IMR-90 (cell line): Measurements from ENCODE around the gene KAT6B. TPM values are rescaled to one million over a fixed set of nuclear protein-coding genes. Genes with fewer than 3 reads are reported as not detected.

Experiments
- ATAC-seq: fragments of 200-7000 bp; cut with Tn5 transposase; 2 replicates; pipeline ENCODE4 v1.9.1; 2020; ENCODE audit warnings: low read depth, mild to moderate bottlenecking, moderate library complexity
- BruUV-seq: library from RNA; stranded (reverse); fragments of 400-500 nt; replicated peaks from 2 replicates; lab custom pipeline; 2021; lab: Mats Ljungman, UMichigan
- CTCF ChIA-PET: fragments of 300-600 bp; formaldehyde crosslinking; extraction: SDS; loops from one replicate; lab custom pipeline; 2021; ENCODE audit warnings: antibody characterized with exemption; lab: Yijun Ruan, JAX
- POLR2A ChIA-PET: fragments of 300-600 bp; sonication (Branson Sonifier 250); formaldehyde crosslinking; loops from one replicate; lab custom pipeline; 2022; ENCODE audit warnings: antibody characterized with exemption; ENCODE audit not compliant: unreplicated experiment; lab: Charles Lee
- DNase-seq: peaks from one replicate; pipeline ENCODE4 v3.0.0; 2013
- H2AFZ ChIP-seq: replicated peaks from 2 replicates; pipeline ENCODE3; 2013; ENCODE audit warnings: low read length, mild to moderate bottlenecking; ENCODE audit not compliant: poor library complexity
- H2AK5ac ChIP-seq: 2 replicates; pipeline ENCODE4 v1.6.1; 2013; ENCODE audit warnings: low read depth, low read length, inconsistent platforms
- H2AK9ac ChIP-seq: replicated peaks from 2 replicates; pipeline ENCODE3; 2013; ENCODE audit warnings: mild to moderate bottlenecking, low read depth, low read length, moderate library complexity; ENCODE audit not compliant: poor library complexity
- H2BK120ac ChIP-seq: 2 replicates; pipeline ENCODE4 v1.6.1; 2013; ENCODE audit warnings: low read depth, low read length, inconsistent platforms
- H2BK15ac ChIP-seq: 3 replicates; pipeline ENCODE4 v1.6.1; 2013; ENCODE audit warnings: low read depth, low read length, inconsistent platforms
- H2BK20ac ChIP-seq: 2 replicates; pipeline ENCODE4 v1.6.1; 2013; ENCODE audit warnings: low read depth, mild to moderate bottlenecking, inconsistent platforms, low read length, moderate library complexity
- H2BK5ac ChIP-seq: 2 replicates; pipeline ENCODE4 v1.6.1; 2013; ENCODE audit warnings: mild to moderate bottlenecking, low read depth, low read length, inconsistent platforms; ENCODE audit not compliant: poor library complexity, severe bottlenecking
- H3K14ac ChIP-seq: replicated peaks from 2 replicates; pipeline ENCODE4 v1.6.1; 2013; ENCODE audit warnings: low read depth, low read length, inconsistent platforms
- H3K18ac ChIP-seq: 2 replicates; pipeline ENCODE4 v1.6.1; 2013; ENCODE audit warnings: low read depth, low read length, control low read depth
- H3K23ac ChIP-seq: 2 replicates; pipeline ENCODE4 v1.6.1; 2013; ENCODE audit warnings: low read depth, low read length, inconsistent platforms
- H3K27ac ChIP-seq: 2 replicates; pipeline ENCODE4 v1.5.1; 2013; ENCODE audit warnings: mild to moderate bottlenecking, control low read depth, low read length; ENCODE audit not compliant: insufficient read depth
- H3K27me3 ChIP-seq: 2 replicates; pipeline ENCODE4 v1.6.1; 2013; ENCODE audit warnings: low read length; ENCODE audit not compliant: control insufficient read depth, insufficient read depth
- H3K36me3 ChIP-seq: 2 replicates; pipeline ENCODE4 v1.6.1; 2013; ENCODE audit warnings: low read length, mixed read lengths; ENCODE audit not compliant: control insufficient read depth, insufficient read depth
- H3K4ac ChIP-seq: 2 replicates; pipeline ENCODE4 v1.6.1; 2013; ENCODE audit warnings: low read depth, low read length, inconsistent platforms
- H3K4me1 ChIP-seq: 2 replicates; pipeline ENCODE4 v1.6.1; 2013; ENCODE audit warnings: low read length, mixed read lengths; ENCODE audit not compliant: control insufficient read depth, insufficient read depth
- H3K4me2 ChIP-seq: 2 replicates; pipeline ENCODE4 v1.6.1; 2013; ENCODE audit warnings: low read depth, mild to moderate bottlenecking, control low read depth, low read length, moderate library complexity
- H3K4me3 ChIP-seq: 2 replicates; pipeline ENCODE4 v1.5.1; 2013; ENCODE audit warnings: low read depth, mild to moderate bottlenecking, control low read depth, low read length, moderate library complexity; ENCODE audit not compliant: insufficient read depth
- H3K56ac ChIP-seq: 2 replicates; pipeline ENCODE4 v1.6.1; 2013; ENCODE audit warnings: low read length, inconsistent platforms; ENCODE audit not compliant: insufficient read depth; ENCODE audit errors: extremely low read depth
- H3K79me1 ChIP-seq, 2 experiments: 2 replicates each; pipeline ENCODE4 v1.6.1; 2013; ENCODE audit warnings: low read length in 2 of 2, inconsistent platforms in 1 of 2, low read depth in 1 of 2
- H3K9ac ChIP-seq: 2 replicates; pipeline ENCODE4 v1.6.1; 2013; ENCODE audit warnings: low read depth, low read length, control low read depth
- H3K9me1 ChIP-seq: 2 replicates; pipeline ENCODE4 v1.6.1; 2013; ENCODE audit warnings: low read length, inconsistent platforms; ENCODE audit not compliant: insufficient read depth
- H3K9me3 ChIP-seq: 2 replicates; pipeline ENCODE4 v1.6.1; 2013; ENCODE audit warnings: low read length; ENCODE audit not compliant: control insufficient read depth, insufficient read depth
- H4K20me1 ChIP-seq: 2 replicates; pipeline ENCODE4 v1.6.1; 2013; ENCODE audit warnings: low read length, inconsistent platforms; ENCODE audit not compliant: insufficient read depth
- H4K5ac ChIP-seq: 2 replicates; pipeline ENCODE4 v1.6.1; 2013; ENCODE audit warnings: mild to moderate bottlenecking, low read depth, low read length, control low read depth
- H4K8ac ChIP-seq, 2 experiments: 2 replicates each; pipeline ENCODE4 v1.6.1; 2013; ENCODE audit warnings: low read depth in 2 of 2, low read length in 2 of 2, control low read depth in 1 of 2, inconsistent platforms in 1 of 2
- H4K91ac ChIP-seq: 2 replicates; pipeline ENCODE4 v1.6.1; 2013; ENCODE audit warnings: low read depth, low read length, inconsistent platforms; ENCODE audit not compliant: insufficient read depth
- BHLHE40 ChIP-seq: fragments of 150-350 bp; IDR thresholded peaks from 2 replicates; pipeline ENCODE4 v1.6.1; 2016; ENCODE audit warnings: mild to moderate bottlenecking, low read depth, low read length
- CEBPB ChIP-seq: IDR thresholded peaks from 2 replicates; pipeline ENCODE4 v1.6.1; 2012; ENCODE audit warnings: low read depth, low read length, improper control_type of control experiment
- FOS ChIP-seq: fragments of 150-350 bp; IDR thresholded peaks from 2 replicates; pipeline ENCODE4 v1.6.1; 2016; ENCODE audit warnings: low read depth, low read length
- MAFK ChIP-seq: IDR thresholded peaks from 2 replicates; pipeline ENCODE4 v1.6.1; 2012; ENCODE audit warnings: low read depth, low read length, improper control_type of control experiment
- MAZ ChIP-seq: IDR thresholded peaks from 2 replicates; pipeline ENCODE4 v1.6.1; 2012; ENCODE audit warnings: low read depth, mild to moderate bottlenecking, low read length, improper control_type of control experiment, moderate library complexity, borderline replicate concordance
- MXI1 ChIP-seq: IDR thresholded peaks from 2 replicates; pipeline ENCODE4 v1.6.1; 2012; ENCODE audit warnings: low read depth, mild to moderate bottlenecking, low read length, moderate library complexity, borderline replicate concordance
- NFE2L2 ChIP-seq: fragments of 150-350 bp; IDR thresholded peaks from 2 replicates; pipeline ENCODE4 v1.6.1; 2016; ENCODE audit warnings: low read depth, mild to moderate bottlenecking, low read length
- RAD21 ChIP-seq: IDR thresholded peaks from 2 replicates; pipeline ENCODE4 v1.6.1; 2012; ENCODE audit warnings: low read length, improper control_type of control experiment
- RCOR1 ChIP-seq: IDR thresholded peaks from 2 replicates; pipeline ENCODE4 v1.6.1; 2012; ENCODE audit warnings: mild to moderate bottlenecking, low read length, improper control_type of control experiment; ENCODE audit not compliant: insufficient replicate concordance
- SMC3 ChIP-seq: fragments of 150-350 bp; IDR thresholded peaks from 2 replicates; pipeline ENCODE4 v1.6.1; 2016; ENCODE audit warnings: low read depth, mild to moderate bottlenecking, antibody characterized with exemption, low read length, moderate library complexity
- dilution Hi-C: fragments of 300-500 bp; cut with HindIII; formaldehyde crosslinking; loops from one replicate; pipeline ENCODE4 v1.14.3; 2018; ENCODE audit warnings: low sequenced_read_pairs; ENCODE audit not compliant: unreplicated experiment
- in situ Hi-C: fragments of 300-500 bp; cut with MboI; formaldehyde crosslinking; loops from 3 replicates; pipeline ENCODE4 v1.14.3; 2019; ENCODE audit warnings: low sequenced_read_pairs, inconsistent platforms, mixed read lengths
- intact Hi-C: fragments of 100-400 bp; cut with micrococcal nuclease; formaldehyde crosslinking; loops from 2 replicates; pipeline ENCODE4 v1.10.0; 2022
- polyA plus RNA-seq, 3 experiments: library from polyadenylated mRNA; depleted of rRNA; stranded (reverse); fragments of >200 nt; gene quantifications; 2 replicates each; pipeline ENCODE4 v1.2.3, GENCODE V29; 2012; ENCODE audit warnings: low replicate concordance in 1 of 3
- total RNA-seq: library from RNA; depleted of rRNA; stranded (reverse); fragments of >200 nt; gene quantifications from 2 replicates; pipeline ENCODE4 v1.2.3, GENCODE V29; 2012
- TF ChIP-seq, protein P1 (sequence below): fragments of 150-350 bp; IDR thresholded peaks from 2 replicates; pipeline ENCODE4 v1.6.1; 2017; ENCODE audit warnings: mild to moderate bottlenecking, antibody characterized with exemption, low read length, low read depth
- TF ChIP-seq, protein P2 (sequence below): conservative IDR thresholded peaks from 2 replicates; pipeline ENCODE4 v1.5.1; 2012; ENCODE audit warnings: mild to moderate bottlenecking, low read depth, low read length, improper control_type of control experiment
- TF ChIP-seq, protein P3 (sequence below): fragments of 150-350 bp; IDR thresholded peaks from 2 replicates; pipeline ENCODE4 v1.6.1; 2016; ENCODE audit warnings: low read depth, mild to moderate bottlenecking, low read length, moderate library complexity, borderline replicate concordance

KAT6B gene
- total and polyA plus RNA-seq, 2 of the 4 experiments (the other 2 are of a cell fraction): 8.8 to 28.1 TPM

DNA sequence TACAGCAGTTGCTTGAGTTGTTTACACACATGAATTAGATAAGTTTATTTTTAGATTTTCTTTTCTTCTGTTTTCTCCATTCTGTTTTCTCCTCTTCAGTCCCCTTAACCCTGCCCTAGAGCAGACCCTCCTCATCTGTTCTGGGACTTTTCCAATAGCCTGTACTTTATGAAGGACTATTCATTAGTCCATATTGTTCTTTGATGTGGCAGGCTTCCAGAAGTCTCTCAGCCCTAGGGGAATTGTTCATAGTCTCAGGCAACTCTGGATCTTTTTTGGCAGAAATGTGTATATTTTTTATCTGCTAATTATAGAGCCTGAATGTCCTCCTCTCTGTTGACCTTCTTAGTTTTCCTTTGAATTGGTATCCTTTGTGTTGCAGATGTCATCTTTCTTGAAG lies 25.4 kb downstream of the KAT6B start:
- Histone ChIP-seq H4K5ac (no peak overlapping the region), H3K56ac (no peak overlapping the region), H3K36me3 (peaks cover 13% of the 10 kb centered on the region), H2BK20ac (no peak overlapping the region), H2BK15ac (no peak overlapping the region), H4K20me1 (peaks cover 19% of the 10 kb centered on the region), H3K9me3 (no peaks in the 10 kb centered on the region), H3K23ac (no peak overlapping the region), H4K91ac (no peak overlapping the region), H3K4me1 (peaks cover 7% of the 10 kb centered on the region), H2AK5ac (no peak overlapping the region), H3K4me3 (no peak overlapping the region), H2BK120ac (no peak overlapping the region), H2AFZ (no peak overlapping the region), H3K4me2 (peak overlapping the region; percentile 50; the same call in 1 of the 2 replicates), H3K27ac (no peak overlapping the region), H3K14ac (no peak overlapping the region), H3K27me3 (no peaks in the 10 kb centered on the region), H2AK9ac (no peak overlapping the region), H3K9ac (no peak overlapping the region), H3K9me1 (peaks cover 13% of the 10 kb centered on the region), H3K4ac (no peak overlapping the region), H3K18ac (no peak overlapping the region), H2BK5ac (no peak overlapping the region), H3K79me1 (peaks cover 27 to 74% of the 10 kb centered on the region in 2 experiments), H4K8ac (no peak overlapping the region)
- BruUV-seq: no TSS peak
- ChIA-PET POLR2A (no interaction called here), CTCF (interaction anchor here (0.7 kb wide), 1 partner anchor 35 kb away, joined by 4 read pairs; no protein-coding TSS in a partner anchor)
- in situ Hi-C loops (no loop called here), dilution Hi-C loops (no loop called here), intact Hi-C loops (no loop called here)
- ATAC-seq (no peak), DNase-seq (no peak)
- TF ChIP-seq, protein P1, sequence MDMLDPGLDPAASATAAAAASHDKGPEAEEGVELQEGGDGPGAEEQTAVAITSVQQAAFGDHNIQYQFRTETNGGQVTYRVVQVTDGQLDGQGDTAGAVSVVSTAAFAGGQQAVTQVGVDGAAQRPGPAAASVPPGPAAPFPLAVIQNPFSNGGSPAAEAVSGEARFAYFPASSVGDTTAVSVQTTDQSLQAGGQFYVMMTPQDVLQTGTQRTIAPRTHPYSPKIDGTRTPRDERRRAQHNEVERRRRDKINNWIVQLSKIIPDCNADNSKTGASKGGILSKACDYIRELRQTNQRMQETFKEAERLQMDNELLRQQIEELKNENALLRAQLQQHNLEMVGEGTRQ: no peak
- TF ChIP-seq CEBPB (no peak), RAD21 (no peak), FOS (no peak), MAZ (no peak), BHLHE40 (no peak), MXI1 (no peak), NFE2L2 (no peak), SMC3 (no peak), RCOR1 (no peak), MAFK (no peak)
- TF ChIP-seq, protein P2, sequence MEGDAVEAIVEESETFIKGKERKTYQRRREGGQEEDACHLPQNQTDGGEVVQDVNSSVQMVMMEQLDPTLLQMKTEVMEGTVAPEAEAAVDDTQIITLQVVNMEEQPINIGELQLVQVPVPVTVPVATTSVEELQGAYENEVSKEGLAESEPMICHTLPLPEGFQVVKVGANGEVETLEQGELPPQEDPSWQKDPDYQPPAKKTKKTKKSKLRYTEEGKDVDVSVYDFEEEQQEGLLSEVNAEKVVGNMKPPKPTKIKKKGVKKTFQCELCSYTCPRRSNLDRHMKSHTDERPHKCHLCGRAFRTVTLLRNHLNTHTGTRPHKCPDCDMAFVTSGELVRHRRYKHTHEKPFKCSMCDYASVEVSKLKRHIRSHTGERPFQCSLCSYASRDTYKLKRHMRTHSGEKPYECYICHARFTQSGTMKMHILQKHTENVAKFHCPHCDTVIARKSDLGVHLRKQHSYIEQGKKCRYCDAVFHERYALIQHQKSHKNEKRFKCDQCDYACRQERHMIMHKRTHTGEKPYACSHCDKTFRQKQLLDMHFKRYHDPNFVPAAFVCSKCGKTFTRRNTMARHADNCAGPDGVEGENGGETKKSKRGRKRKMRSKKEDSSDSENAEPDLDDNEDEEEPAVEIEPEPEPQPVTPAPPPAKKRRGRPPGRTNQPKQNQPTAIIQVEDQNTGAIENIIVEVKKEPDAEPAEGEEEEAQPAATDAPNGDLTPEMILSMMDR: no peak
- TF ChIP-seq, protein P3, sequence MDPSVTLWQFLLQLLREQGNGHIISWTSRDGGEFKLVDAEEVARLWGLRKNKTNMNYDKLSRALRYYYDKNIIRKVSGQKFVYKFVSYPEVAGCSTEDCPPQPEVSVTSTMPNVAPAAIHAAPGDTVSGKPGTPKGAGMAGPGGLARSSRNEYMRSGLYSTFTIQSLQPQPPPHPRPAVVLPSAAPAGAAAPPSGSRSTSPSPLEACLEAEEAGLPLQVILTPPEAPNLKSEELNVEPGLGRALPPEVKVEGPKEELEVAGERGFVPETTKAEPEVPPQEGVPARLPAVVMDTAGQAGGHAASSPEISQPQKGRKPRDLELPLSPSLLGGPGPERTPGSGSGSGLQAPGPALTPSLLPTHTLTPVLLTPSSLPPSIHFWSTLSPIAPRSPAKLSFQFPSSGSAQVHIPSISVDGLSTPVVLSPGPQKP: no peak
